ENCODE measurements around the gene WWOX. TPM values are rescaled to one million over a fixed set of nuclear protein-coding genes. Genes with fewer than 3 reads are reported as not detected.

The WWOX gene
- total RNA-seq, 4 donors from 2014 or later: 21.4 to 55.6 (median 33.2) TPM

DNA sequence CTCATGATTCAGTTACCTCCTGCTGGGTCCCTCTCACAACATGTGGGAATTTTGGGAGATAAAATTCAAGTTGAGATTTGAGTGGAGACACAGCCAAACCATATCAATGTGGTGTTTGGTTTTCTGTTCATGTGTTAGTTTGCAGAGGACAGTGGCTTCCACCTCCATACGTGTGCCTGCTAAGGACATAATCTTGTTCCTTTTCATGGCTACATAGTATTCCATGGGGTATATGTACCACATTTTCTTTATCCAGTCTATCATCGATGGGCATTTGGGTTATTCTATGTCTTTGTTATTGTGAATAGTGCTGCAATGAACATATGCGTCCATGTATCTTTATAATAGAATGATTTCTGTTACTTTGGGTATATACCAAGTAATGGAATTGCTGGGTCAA, 4.5 kb upstream of the WWOX start:
- ATAC-seq (ENCODE audit: low FRiP score): no peak
- TF ChIP-seq, protein P1, sequence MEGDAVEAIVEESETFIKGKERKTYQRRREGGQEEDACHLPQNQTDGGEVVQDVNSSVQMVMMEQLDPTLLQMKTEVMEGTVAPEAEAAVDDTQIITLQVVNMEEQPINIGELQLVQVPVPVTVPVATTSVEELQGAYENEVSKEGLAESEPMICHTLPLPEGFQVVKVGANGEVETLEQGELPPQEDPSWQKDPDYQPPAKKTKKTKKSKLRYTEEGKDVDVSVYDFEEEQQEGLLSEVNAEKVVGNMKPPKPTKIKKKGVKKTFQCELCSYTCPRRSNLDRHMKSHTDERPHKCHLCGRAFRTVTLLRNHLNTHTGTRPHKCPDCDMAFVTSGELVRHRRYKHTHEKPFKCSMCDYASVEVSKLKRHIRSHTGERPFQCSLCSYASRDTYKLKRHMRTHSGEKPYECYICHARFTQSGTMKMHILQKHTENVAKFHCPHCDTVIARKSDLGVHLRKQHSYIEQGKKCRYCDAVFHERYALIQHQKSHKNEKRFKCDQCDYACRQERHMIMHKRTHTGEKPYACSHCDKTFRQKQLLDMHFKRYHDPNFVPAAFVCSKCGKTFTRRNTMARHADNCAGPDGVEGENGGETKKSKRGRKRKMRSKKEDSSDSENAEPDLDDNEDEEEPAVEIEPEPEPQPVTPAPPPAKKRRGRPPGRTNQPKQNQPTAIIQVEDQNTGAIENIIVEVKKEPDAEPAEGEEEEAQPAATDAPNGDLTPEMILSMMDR (IDR thresholded peaks at IDR 0.05): no peak
- DNase-seq (ENCODE audit: low spot score): no peak

DNA sequence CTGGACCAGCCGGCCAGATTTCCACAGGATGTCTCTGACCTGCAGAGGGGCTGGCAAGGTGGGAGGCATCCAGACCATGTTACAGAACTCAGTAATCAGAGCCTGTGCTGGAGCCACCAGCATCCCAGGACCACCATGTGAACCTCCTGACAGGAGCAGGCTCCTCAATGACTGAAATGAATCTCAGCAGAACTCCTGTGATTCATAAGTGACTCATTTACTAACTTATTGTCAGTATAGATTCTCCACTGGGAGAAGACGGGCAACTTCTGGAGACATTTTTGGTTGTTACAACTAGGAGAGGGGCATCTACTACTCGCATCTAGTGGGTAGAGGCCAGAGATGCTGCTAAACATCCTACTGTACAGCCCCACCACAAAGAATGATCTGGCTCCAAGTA, 3.1 kb upstream of the WWOX start:
- DNase-seq (ENCODE audit: low spot score) (no peak), ATAC-seq (ENCODE audit: low FRiP score) (no peak)
- TF ChIP-seq, protein P1 (IDR thresholded peaks at IDR 0.05): no peak

DNA sequence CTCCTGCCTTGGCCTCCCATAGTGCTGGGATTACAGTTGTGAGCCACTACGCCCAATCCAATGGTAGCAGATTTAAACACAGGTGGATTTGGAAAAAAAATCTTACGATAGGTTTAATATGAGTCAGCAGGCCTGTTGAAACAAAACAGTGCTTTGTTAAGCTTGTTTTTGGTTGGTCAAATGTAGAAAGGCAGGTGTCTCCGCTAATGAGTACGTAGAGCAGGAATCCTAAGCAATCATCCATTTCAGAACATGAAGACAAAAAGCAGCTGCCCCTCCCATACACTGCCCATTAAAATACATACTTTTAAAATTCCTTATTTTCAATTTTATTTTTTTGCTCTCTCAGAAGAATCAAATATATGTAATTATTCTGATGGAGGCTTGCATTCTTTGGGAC, 1.9 kb upstream of the WWOX start:
- TF ChIP-seq, protein P1 (IDR thresholded peaks at IDR 0.05): no peak
- no peak for DNase-seq (ENCODE audit: low spot score)
- no peak for ATAC-seq (ENCODE audit: low FRiP score)

DNA sequence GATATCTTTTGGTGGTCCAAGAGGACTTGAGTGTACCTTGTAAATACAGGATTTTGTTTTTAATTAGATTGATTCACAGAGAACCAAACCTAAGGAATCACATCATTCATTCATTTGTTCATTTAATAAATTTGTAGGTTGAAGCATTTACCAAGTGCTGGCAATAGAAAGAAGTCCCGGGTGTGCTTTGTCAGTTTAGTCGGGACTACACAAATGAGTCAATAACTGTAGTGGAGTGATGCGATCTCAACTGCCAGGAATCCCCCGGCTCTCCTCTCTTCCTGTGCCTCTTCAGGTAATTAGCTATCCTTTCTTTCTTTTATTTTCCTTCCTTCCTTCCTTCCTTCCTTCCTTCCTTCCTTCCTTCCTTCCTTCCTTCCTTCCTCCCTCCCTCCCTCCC, 1.4 kb upstream of the WWOX start:
- no peak for ATAC-seq (ENCODE audit: low FRiP score)
- TF ChIP-seq, protein P1 (IDR thresholded peaks at IDR 0.05): no peak
- no peak for DNase-seq (ENCODE audit: low spot score)

DNA sequence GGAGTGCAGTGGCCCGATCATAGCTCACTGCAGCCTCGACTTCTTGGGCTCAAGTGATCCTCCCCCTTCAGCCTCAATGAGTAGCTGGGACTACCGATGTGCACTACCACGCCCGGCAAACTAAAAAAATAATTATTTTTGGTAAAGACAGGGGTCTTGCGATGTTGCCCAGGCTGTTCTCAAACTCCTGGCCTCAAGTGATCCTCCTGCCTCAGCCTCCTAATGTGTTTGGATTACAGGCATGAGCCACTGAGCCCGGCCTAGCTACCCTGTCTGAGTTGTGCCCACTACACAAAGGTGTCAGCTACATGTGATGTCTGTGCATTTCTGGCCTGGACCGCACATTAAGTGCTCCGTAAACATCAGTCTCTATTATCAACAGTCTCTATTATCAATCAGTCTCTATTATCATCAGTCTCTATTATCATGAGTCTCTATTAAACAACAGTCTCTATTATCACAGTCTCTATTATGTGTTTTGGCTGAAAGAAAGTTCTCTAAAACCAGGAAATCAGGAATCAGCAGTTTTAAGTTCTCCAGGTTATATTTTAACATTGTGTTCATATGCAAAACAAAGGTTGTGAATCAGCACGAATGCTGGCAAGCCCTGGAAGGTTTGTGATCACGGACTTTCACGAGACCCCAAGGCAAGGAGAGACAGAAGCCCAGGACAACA, 721 bp upstream of the WWOX start:
- TF ChIP-seq, protein P1 (IDR thresholded peaks at IDR 0.05): no peak
- DNase-seq (ENCODE audit: low spot score) (no peak), ATAC-seq (ENCODE audit: low FRiP score) (no peak)

DNA sequence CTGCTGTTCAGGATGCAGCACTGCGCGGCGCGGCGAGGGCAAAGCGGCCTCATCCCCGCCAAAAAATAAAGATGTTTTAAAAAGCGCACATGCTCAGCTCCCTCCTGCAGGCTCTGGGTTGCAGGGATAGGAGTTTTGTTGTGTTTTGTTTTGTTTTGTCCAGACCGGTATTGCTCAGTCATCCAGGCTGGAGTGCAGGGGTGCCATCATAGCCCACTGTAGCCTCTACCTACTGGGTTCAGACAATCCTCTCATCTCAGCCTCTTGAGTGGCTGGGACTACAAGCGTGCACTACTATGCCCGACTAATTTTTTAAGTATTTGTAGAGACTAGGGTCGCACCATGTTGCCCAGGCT, 636 bp downstream of the WWOX start:
- TF ChIP-seq, protein P1 (IDR thresholded peaks at IDR 0.05): peak in 2 of 3 donors; percentile 3 to 28
- DNase-seq (ENCODE audit: low spot score) (no peak), ATAC-seq (ENCODE audit: low FRiP score) (peak; percentile 78)

DNA sequence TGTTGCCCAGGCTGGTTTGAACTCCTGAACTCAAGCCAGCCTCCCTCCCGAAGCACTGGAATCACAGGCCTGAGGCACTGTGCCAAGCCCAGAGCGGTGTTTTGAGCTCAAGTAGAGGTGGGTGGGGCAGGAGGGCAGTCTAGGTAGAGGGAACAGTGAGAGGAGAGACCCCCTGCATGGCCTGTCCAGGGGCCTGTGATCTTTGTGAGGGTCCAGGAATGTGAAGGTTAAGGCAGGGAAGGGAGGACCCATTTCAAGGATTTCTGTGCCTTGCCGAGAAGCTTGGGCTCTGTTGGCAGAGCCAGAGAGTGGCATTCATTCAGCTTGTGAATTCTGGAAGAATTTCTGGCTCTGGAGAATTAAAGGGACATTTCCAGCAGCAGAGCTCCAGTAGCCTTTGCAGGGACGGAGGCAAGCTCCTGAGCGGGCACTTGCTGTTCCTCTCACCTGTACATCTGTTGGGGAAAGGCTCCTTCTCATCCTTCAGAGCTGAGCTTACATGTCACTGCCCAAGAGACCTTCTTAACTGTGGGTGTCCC, 2.7 kb downstream of the WWOX start:
- ATAC-seq (ENCODE audit: low FRiP score) (no peak), DNase-seq (ENCODE audit: low spot score) (no peak)
- TF ChIP-seq, protein P1 (IDR thresholded peaks at IDR 0.05): no peak
